ENCODE results near the gene KIRREL2.
"Not testable (repeated sequence)": the region's sequence is repeated elsewhere in the genome, so short reads cannot be mapped to it uniquely, and the experiment has no call there.

The KIRREL2 gene

DNA sequence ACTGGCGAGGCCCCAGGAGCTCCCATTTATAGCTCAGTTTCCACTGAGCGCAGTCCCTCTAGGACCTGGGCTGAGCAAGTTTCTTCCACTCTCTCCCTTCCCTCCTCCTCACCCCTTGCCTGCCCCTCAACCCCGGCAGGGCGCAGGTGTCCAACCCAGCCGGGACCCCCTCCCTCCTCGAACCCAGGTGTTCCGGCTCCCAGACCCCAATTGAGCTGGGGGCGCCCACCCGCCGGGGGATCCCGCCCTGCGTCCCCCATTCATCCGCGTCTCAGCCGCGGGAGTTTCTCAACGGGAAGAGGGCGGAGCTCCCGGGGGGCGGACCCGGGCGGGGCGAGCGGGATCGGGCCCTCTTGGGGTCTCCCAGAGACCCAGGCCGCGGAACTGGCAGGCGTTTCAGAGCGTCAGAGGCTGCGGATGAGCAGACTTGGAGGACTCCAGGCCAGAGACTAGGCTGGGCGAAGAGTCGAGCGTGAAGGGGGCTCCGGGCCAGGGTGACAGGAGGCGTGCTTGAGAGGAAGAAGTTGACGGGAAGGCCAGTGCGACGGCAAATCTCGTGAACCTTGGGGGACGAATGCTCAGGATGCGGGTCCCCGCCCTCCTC is at the start of gene KIRREL2:
TSS of gene KIRREL2 (plus strand) at position 366 of the 604 bp plus-strand sequence. CDS start at position 575, 209 bp downstream.
- intact Hi-C loops (cut with DNase I), result no loop called here
- peak in 26 of 42 donors; percentile 24 to 68 (median 47) for DNase-seq

DNA sequence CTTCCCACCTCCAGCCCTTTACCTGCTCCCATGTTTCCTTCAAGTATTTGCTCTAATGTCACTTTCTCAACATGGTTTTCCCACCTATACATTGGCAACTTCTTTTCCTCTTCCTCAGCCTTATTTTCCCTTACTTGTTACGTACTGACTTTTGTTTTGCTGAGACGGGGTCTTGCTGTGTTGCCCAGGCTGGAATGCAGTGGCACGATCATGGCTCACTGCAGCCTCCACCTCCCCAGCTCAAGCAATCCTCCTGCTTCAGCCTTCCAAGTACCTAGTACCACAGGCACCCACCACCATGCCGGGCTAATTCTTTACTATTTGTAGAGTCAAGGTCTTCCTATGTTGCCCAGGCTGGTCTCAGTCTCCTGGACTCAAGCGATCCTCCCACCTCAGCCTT is 49.1 kb upstream of the KIRREL2 start:
- DNase-seq, result no peak
- intact Hi-C loops (cut with DNase I), result no loop called here

DNA sequence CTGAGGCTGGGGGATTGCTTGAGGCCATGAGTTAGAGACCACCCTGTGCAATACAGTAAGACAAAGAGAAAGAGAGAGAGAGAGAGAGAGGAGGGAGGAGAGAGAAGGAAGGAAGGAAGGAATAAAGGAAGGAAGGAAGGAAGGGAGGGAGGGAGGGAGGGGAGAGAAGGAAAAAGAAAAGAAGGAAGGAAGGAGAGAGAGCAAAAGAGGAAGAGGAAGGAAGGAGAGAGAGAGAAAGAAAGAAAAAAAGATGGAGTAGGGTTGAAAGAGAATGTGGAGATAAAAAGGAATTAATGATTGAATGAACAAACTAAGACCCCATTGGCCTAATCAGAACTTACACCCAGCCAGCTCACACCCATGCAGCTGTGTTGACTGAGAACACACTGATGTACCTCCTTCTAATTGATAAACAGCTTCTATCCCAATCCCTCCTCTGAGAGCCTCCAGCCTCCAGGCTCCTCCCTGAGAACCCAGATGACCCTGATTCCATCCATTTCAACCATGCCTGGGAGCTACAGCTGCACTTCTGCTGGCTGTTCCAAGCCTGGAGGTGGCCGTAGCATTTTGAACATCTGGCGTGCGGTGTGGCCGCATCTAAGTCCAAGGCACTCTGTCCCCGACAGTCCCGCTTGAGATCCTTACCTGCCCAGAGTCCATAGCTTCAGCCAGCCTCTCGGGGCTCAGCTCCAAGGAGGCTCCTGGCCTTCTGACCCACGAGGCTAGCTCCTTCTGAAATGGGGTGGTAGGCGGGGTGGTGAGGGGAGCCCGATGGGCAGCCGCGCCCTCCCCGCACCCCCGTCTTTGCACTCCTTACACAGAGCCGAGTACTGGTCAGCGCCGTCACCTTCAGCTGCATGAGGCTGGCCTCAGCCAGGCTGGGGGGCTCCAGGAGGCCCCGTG is 45.1 kb upstream of the KIRREL2 start:
- intact Hi-C loops (cut with DNase I), result no loop called here
- DNase-seq, result no peak

DNA sequence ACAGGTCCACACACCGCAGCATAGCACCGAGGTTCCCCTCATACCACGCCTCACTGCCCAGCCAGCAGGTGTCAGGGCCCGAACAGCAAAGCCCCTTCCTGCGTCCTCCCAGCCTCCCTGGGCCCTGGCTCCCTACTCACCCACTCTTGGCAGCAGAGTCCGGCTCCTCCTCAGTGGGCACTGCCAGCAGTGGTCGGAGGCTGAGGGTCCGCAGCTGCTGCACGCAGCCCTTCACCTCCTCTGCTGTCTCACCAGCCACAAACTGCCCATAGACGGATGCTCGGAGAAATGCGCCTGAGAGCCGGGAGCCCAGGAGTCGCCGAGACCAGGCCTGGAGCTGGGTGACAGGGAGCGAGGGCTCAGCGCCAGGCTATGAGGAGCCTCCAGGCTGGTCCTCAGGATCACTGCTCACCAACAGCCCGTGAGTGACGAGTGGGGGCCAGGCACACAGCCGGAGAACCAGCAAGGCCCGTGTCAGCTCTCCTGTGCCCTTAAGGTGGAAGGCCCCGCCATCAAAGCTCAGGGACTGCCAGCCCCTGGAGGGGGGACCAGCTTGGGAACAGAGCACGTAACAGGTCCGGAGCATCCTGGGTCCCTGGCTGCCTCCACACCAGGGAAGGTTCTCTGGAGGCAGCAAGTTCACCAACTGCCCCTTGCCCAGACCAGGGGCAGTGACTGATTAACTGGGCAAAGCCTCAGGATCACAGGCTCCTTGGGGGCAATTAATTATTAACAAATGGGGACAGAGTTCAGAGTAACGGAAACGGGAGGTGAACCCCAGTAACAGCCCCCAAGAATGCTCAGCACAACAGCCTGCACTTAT is 44.3 kb upstream of the KIRREL2 start, which contains the start of gene PRODH2:
TSS of gene PRODH2 (minus strand) at position 626 of the 823 bp plus-strand sequence. CDS start at position 586, 40 bp downstream.
- intact Hi-C loops (cut with DNase I), result no loop called here
- no peak for DNase-seq

DNA sequence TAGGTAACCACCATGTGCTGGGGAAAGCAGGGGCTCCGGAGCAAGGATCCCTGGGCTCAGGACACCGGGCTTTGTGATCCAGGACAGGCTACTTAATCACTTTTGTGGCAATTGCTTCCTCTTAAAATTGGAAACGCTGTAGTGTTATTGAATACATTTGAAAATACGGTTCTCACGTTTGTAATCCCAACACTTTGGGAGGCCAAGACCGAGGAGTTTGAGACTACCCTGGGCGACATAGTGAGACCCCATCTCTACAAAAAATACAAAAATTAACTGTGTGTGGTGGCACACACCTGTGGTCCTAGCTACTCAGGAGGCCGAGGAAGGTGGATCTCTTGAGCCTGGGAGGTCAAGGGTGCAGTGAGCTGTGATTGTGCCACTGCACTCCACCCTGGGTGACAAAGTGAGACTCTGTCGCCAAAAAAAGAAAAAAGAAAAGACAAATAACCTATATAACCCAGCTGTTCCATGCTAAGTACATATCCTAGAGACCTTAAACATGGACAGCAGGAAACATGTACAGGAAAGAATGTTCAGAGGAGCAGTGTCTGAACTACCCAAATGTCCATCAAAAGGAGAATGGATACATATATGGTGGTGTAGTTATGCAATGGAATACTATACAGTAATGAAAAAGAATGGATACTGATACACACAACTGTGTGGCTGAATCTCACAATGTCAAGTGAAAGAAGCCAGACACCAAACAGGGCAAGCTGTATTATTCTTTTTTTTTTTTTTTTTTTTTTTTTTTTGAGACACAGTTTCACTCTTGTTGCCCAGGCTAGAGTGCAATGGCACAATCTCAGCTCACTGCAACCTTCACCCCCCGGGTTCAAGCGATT is 43.4 kb upstream of the KIRREL2 start:
- DNase-seq, result no peak
- intact Hi-C loops (cut with DNase I), result no loop called here

DNA sequence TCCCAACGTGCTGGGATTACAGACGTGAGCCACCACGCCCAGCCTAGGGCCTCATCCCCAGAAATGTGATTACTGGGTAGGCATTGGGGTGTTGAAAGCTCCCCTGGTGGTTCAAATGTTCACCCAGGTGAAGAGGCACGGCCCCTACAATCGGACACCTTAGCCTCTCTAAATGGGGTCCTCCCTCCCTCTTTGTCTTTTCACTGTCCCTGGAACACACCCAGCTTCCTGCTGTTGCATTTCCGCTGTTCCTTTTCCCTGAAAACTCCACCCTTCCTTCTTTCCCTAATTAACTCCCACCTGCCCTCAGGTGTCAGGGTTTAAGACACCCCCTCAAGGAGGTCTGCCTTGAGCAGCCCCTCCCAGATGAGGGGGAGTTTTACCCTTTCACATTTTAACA is 40.4 kb upstream of the KIRREL2 start:
- intact Hi-C loops (cut with DNase I), result no loop called here
- DNase-seq, result no peak

DNA sequence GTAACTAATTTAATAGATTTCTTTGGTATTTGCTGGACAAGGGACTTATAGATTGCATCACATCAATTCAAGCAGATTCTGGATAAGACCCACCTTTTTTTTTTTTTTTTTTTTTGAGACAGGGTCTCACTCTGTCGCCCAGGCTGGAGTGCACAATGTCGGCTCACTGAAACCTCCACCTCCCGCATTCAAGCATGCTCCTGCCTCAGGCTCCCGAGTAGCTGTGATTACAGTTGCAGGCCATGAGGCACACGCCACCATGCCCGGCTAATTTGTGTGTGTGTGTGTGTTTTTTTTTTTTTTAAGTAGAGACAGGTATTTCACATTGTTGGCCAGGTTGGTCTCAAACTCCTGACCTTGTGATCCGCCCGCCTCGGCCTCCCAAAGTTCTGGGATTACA is 39.9 kb upstream of the KIRREL2 start:
- intact Hi-C loops (cut with DNase I), result no loop called here
- DNase-seq, result no peak

DNA sequence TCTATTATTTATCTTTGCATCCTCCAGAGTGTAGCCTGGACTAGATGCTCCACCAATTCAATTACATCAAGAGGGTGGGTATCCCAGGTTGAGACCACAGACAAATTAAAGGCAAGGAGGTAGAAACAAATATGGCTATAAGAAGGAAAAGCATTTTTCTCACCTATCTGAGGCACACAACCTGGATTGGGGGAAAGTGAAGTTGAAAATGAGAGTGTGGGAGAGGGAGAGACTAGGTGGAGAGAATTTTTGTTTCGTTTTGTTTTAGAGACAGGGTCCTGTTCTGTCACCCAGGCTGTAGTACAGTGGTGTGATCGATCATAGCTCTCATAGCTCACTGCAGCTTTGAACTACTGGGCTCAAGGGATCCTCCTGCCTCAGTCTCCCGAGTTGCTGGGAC is 38.3 kb upstream of the KIRREL2 start:
- no peak for DNase-seq
- intact Hi-C loops (cut with DNase I), result no loop called here

DNA sequence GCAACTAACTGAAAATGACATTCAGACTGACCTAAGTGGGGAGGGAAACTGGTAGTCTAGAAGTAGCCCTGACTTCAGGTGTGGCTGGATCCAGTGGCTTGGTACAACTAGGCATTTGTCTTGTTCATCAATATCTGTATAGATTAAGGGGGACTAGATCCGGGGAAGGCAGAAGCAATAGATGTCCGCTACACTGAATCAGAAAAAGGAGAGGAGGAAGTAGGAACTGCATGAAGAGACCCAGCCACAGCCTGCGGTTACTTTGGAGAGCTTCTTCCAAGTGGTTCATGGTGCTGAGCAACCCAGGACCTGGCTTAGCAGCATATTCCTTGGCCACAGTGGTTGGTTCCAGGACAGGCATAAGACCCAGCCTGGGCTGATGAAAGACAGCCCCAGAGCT is 34.1 kb upstream of the KIRREL2 start:
- DNase-seq, result no peak
- intact Hi-C loops (cut with DNase I), result no loop called here

DNA sequence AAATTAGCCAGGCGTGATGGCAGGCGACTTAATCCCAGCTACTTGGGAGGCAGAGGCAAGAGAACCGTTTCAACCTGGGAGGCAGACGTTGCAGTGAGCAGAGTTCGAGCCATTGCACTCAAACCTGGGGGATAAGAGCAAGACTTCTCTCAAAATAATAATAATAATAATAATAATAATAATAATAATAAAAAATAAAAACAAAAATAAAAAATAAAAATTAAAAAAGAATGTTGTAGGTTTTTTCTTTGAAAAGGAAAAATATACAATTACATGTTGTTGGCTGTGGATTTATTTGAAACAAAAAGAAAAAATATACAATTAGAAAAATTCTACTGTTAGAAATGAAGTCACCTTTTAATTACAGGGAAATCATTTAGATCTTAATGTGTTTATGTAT is 32.6 kb upstream of the KIRREL2 start:
- intact Hi-C loops (cut with DNase I), result no loop called here

DNA sequence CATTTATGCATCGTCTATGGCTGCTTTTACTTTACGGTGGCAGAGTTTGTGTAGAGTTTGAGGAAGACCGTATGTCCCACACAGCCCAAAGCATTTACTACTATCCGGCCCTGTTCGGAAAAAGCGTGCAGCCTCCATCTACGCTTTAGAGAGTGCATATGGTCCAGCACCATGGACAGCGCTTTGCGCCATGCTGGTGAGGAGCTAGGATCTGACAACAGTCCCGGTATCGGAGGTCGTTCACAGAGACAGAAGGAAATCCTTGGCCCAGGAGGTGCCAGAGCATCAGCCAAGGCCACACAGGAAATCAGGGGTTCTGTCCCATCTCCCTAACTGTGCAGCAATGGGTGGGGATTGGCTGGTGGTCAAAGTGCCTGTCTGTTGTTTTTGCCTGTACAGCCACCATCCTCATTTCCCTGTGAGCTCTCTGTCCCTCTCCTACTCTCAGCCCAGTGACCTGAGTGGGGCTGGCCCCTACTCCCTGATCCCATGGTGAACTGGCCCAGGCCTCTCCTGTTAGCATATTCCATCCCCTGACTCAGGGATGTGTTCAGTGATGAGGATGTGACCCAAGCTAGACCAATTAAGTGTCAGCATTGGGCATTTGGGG is 27.9 kb upstream of the KIRREL2 start:
- peak in 38 of 42 donors; percentile 10 to 82 (median 58) for DNase-seq
- intact Hi-C loops (cut with DNase I), result no loop called here

More for the DNA sequence above, 32.6 kb upstream of the KIRREL2 start:
- DNase-seq, result no peak

DNA sequence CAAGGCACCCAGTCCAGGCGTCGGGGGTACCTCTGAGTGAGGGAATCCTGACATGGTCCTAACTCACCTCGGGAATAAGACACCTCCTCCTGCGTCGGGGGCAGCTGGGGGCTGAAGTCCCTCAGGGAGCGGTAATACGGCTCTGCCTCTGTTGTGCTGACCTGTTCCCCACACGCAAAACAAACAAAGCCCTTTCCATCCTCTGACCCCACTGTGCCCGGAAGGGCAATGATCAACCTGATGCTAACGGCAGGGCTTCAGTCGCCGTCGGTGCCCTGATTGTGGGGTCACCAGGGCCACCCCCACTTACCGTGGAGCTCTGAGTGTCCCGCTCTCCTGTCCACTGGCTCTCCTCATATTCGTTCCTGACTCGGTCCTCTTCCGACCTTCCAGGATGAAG is 25.7 kb upstream of the KIRREL2 start:
- no peak for DNase-seq
- intact Hi-C loops (cut with DNase I), result no loop called here

DNA sequence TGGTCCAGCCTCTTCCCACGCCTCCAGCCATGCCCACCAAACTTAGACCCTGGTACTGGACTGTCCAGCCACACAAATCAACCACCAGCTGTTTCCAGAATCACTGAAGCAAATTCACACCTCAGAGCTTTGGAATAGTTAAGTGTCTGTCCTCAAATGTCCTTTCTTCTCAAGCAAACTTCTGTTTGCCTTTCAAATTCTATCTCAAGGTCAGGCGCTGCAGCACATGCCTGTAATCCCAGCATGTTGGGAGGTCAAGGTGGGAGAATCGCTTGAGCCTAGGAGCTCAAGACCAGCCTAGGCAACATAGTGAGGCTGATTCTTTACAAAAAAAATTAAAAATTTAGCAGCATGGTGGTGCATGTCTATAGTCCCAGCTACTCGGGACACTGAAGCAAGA is 24.7 kb upstream of the KIRREL2 start:
- intact Hi-C loops (cut with DNase I), result no loop called here
- DNase-seq, result no peak

DNA sequence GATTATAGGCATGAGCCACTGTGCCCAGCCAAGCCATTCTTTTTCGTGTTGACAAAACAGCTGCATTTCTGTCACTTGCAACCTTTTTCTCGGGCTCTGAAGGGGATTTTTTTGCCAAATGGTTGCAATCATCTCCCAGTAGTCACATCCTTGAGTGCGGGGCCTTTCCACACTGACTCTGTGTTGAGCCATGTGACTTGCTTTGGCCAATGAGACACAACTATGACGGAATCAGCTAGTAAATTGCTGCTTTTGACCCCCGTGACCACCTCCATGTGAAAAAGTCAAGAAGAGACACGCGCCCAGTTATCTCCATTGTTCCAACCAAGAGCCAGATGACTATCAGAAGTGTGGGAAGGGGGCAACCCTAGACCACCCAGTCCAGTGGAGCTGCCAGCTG is 22.7 kb upstream of the KIRREL2 start:
- intact Hi-C loops (cut with DNase I), result no loop called here
- DNase-seq, result no peak

DNA sequence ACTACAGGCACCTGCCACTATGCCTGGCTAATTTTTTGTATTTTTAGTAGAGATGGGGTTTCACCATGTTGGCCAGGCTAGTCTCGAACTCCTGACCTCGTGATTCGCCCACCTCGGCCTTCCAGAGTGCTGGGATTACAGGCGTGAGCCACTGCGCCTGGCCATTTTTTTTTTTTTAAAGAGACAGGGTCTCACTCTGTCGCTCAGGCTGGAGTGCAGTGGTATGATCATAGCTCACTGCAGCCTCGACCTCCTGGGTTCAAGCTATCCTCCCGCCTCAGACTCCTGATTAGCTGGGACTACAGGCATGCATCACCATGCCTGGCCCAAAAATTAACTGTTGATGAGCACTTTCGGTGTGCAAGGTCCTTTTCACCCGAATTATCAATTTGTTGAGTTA is 20.6 kb upstream of the KIRREL2 start:
- intact Hi-C loops (cut with DNase I); DNase-seq: not testable (repeated sequence)

DNA sequence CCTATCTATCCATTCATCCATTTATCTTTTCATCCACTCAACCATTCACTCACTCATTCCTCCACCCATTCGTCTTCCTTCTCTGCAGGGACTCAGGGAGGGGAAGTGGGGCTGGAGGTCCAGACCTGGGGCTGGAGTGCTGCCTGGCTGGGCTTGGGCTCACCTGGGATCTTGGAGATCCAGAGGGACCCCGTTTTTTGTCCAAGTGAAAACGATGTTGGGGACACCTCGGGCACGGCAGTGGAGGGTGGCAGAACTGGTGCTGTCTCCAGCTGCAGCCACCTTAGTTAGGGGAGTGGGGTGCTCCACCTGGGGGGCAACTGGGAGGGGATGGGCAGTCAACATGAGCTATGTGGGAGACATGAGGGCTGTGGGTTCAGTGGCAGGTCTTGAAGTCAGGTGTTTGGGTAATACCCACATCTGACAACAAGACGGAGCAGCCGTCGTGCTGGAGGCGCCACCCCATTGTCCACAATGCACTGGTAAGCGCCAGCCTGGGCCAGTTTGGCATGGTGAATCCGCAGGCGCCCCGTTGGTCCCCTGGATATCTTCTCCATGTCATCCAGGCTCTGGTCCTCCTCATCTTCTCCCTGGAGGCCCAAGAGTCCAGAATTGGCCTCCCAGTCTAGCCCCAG is 14.6 kb upstream of the KIRREL2 start:
- intact Hi-C loops (cut with DNase I), result no loop called here
- DNase-seq, result no peak

DNA sequence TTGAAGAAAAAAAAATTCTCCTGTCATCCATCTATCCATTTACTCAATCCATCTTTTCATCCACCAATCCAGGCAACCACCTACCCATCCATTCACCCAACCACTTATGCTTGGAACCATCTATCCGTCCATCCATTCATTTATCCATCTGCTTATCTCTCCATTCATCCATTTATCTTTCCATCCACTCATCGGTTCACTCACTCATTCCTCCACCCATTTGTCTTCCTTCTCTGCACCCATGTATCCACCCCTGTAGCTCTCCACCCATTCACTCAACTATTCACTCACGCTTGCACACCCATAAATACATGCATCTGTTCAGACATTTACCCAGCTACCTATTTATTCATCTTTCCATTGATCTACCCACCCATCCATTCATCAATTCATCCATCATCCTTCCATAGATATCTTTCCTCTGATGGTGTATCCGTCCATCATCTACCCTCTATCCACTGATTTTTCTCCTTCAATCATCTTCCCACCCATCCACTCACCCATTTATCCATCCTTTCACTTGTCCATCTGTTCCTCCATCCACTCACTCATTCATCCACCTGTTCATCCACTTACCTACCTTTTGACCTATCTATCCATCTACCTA is 13.9 kb upstream of the KIRREL2 start:
- intact Hi-C loops (cut with DNase I), result no loop called here

More for the DNA sequence above, 13.9 kb upstream of the KIRREL2 start:
- DNase-seq, result no peak

All from head of caudate nucleus (tissue), 42 donors.